K562 (cell line): ENCODE measurements around the gene DACT3. TPM values are rescaled to one million over a fixed set of nuclear protein-coding genes. Genes with fewer than 3 reads are reported as not detected.

Experiments used
- CEBPB ChIP-seq: fragments of 450-650 bp; IDR thresholded peaks from 2 replicates; pipeline ENCODE4 v1.6.1; 2016; ENCODE audit warnings: missing genetic modification characterization, missing compliant biosample characterization
- FOSL1 ChIP-seq: fragments of 200-800 bp; sonication (Bioruptor generic); conservative IDR thresholded peaks from 2 replicates; pipeline ENCODE4 v1.6.1; 2016; ENCODE audit warnings: missing genetic modification characterization, missing compliant biosample characterization
- GABPB1 ChIP-seq: sonication (generic); formaldehyde crosslinking; IDR thresholded peaks from 2 replicates; pipeline ENCODE4 v1.8.0; 2022; ENCODE audit warnings: mild to moderate bottlenecking, missing genetic modification reagents
- TAF1 ChIP-seq: IDR thresholded peaks from 2 replicates; pipeline ENCODE4 v1.6.1; 2011; ENCODE audit warnings: mild to moderate bottlenecking, low read length, moderate library complexity; ENCODE audit not compliant: insufficient read depth, control insufficient read depth, severe bottlenecking; ENCODE audit errors: extremely low read depth
- TAL1 ChIP-seq: fragments of 450-650 bp; IDR thresholded peaks from 2 replicates; pipeline ENCODE4 v1.6.1; 2016; ENCODE audit warnings: mild to moderate bottlenecking
- USF2 ChIP-seq: sonication (generic); formaldehyde crosslinking; IDR thresholded peaks from 2 replicates; pipeline ENCODE4 v1.5.0; 2020; ENCODE audit warnings: missing genetic modification reagents
- ZEB2 ChIP-seq: fragments of 450-650 bp; IDR thresholded peaks from 2 replicates; pipeline ENCODE4 v1.6.1; 2016
- ZNF3 ChIP-seq: fragments of 250-450 bp; sonication (Bioruptor Pico); IDR thresholded peaks from 2 replicates; pipeline ENCODE4 v1.5.0; 2021; ENCODE audit warnings: mild to moderate bottlenecking, moderate library complexity
- ZNF324 ChIP-seq: fragments of 250-450 bp; sonication (Bioruptor Pico); IDR thresholded peaks from 2 replicates; pipeline ENCODE4 v1.4.0; 2020; ENCODE audit warnings: mild to moderate bottlenecking
- ZNF699 ChIP-seq: fragments of 250-450 bp; sonication (Bioruptor Pico); IDR thresholded peaks from 2 replicates; pipeline ENCODE4 v1.8.0; 2021; ENCODE audit warnings: mild to moderate bottlenecking, moderate library complexity; ENCODE audit not compliant: insufficient replicate concordance
- polyA plus RNA-seq, 8 experiments: library from polyadenylated mRNA; depleted of rRNA in 4 of 8; stranded (reverse) in 5 of 8; unstranded in 3 of 8; fragments of >200 nt; fragmentation: Nextera tagmentation in 2 of 8; fragmentation: Illumina TruSeq in 1 of 8; extraction: Ambion mirVana in 2 of 8; extraction: Trizol in 1 of 8; gene quantifications; 2 replicates each; pipeline versions ENCODE4 v1.2.1 to v1.2.3, GENCODE V29; 2011 to 2014; ENCODE audit warnings: inconsistent platforms in 1 of 8, missing spikeins in 1 of 8
- total RNA-seq, 7 experiments: library from RNA; depleted of rRNA in 6 of 7; stranded (reverse); fragments of >200 nt in 6 of 7; fragmentation: Illumina TruSeq in 2 of 7; extraction: Trizol in 2 of 7; gene quantifications; 2 replicates each; pipeline versions ENCODE4 v1.2.1 to v1.2.3, GENCODE V29; 2011 to 2021; ENCODE audit warnings: low replicate concordance in 1 of 7
- TF ChIP-seq, protein P1 (sequence below), 2 experiments: fragments of 450-650 bp; formaldehyde crosslinking in 1 of 2; IDR thresholded peaks; 2 replicates each; pipeline versions ENCODE4 v1.4.0 to v1.6.1; 2014 to 2020; ENCODE audit warnings: mild to moderate bottlenecking in 2 of 2, borderline replicate concordance in 1 of 2, low read depth in 1 of 2
- TF ChIP-seq, protein P2 (sequence below): sonication (generic); formaldehyde crosslinking; IDR thresholded peaks from 2 replicates; pipeline ENCODE4 v1.8.0; 2023; ENCODE audit warnings: mild to moderate bottlenecking, missing genetic modification reagents
- TF ChIP-seq, protein P3 (sequence below), 2 experiments: fragments of 450-650 bp in 1 of 2; sonication (generic) in 1 of 2; formaldehyde crosslinking in 1 of 2; IDR thresholded peaks in 1 of 2; conservative IDR thresholded peaks in 1 of 2; 2 replicates each; pipeline versions ENCODE4 v1.6.1 to v1.8.1; 2016 to 2023; ENCODE audit warnings: mild to moderate bottlenecking in 2 of 2, moderate library complexity in 2 of 2, inconsistent platforms in 1 of 2, missing genetic modification reagents in 1 of 2

Gene DACT3
- total and polyA plus RNA-seq, 9 of the 15 experiments (the other 6 are each of a cell fraction or from before 2014, with no cell fraction given) = 0.67 to 6.5 (median 3.5) TPM

- TF ChIP-seq, protein P1, sequence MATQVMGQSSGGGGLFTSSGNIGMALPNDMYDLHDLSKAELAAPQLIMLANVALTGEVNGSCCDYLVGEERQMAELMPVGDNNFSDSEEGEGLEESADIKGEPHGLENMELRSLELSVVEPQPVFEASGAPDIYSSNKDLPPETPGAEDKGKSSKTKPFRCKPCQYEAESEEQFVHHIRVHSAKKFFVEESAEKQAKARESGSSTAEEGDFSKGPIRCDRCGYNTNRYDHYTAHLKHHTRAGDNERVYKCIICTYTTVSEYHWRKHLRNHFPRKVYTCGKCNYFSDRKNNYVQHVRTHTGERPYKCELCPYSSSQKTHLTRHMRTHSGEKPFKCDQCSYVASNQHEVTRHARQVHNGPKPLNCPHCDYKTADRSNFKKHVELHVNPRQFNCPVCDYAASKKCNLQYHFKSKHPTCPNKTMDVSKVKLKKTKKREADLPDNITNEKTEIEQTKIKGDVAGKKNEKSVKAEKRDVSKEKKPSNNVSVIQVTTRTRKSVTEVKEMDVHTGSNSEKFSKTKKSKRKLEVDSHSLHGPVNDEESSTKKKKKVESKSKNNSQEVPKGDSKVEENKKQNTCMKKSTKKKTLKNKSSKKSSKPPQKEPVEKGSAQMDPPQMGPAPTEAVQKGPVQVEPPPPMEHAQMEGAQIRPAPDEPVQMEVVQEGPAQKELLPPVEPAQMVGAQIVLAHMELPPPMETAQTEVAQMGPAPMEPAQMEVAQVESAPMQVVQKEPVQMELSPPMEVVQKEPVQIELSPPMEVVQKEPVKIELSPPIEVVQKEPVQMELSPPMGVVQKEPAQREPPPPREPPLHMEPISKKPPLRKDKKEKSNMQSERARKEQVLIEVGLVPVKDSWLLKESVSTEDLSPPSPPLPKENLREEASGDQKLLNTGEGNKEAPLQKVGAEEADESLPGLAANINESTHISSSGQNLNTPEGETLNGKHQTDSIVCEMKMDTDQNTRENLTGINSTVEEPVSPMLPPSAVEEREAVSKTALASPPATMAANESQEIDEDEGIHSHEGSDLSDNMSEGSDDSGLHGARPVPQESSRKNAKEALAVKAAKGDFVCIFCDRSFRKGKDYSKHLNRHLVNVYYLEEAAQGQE (IDR thresholded peaks at IDR 0.05; ENCODE audit: borderline replicate concordance) = peak; percentile 39
- TF ChIP-seq, protein P1 (CRISPR knock-in tag; IDR thresholded peaks at IDR 0.05; ENCODE audit: low read depth) = no peak
- TF ChIP-seq TAL1 (no peak), USF2 (no peak), TAF1 (no peak), FOSL1 (tag) (peak; percentile 46; the same call in 1 of the 2 replicates), ZNF3 (CRISPR knock-in tag) (no peak), ZEB2 (0 out of 2 replicates have a peak, but pooled peaks have one; percentile 47), ZNF324 (CRISPR knock-in tag) (no peak), CEBPB (tag) (peak; percentile 40; the same call in 1 of the 2 replicates), GABPB1 (CRISPR knock-in tag) (no peak), ZNF699 (CRISPR knock-in tag) (no peak)
- TF ChIP-seq, protein P2, sequence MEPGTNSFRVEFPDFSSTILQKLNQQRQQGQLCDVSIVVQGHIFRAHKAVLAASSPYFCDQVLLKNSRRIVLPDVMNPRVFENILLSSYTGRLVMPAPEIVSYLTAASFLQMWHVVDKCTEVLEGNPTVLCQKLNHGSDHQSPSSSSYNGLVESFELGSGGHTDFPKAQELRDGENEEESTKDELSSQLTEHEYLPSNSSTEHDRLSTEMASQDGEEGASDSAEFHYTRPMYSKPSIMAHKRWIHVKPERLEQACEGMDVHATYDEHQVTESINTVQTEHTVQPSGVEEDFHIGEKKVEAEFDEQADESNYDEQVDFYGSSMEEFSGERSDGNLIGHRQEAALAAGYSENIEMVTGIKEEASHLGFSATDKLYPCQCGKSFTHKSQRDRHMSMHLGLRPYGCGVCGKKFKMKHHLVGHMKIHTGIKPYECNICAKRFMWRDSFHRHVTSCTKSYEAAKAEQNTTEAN (CRISPR knock-in tag) = no peak
- TF ChIP-seq, protein P3, sequence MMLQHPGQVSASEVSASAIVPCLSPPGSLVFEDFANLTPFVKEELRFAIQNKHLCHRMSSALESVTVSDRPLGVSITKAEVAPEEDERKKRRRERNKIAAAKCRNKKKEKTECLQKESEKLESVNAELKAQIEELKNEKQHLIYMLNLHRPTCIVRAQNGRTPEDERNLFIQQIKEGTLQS (IDR thresholded peaks at IDR 0.05) = peak; percentile 87
- TF ChIP-seq, protein P3 (CRISPR knock-in tag; conservative IDR thresholded peaks at IDR 0.05) = no peak
Observed at GRCh38 chr19:46692918-46693722, 32.1 kb upstream of the DACT3 start (continued).
